Subcutaneous abdominal adipose tissue (tissue), 5 donors: Measurements from ENCODE around the gene DCST1.
"Not testable (repeated sequence)": the region's sequence is repeated elsewhere in the genome, so short reads cannot be mapped to it uniquely, and the experiment has no call there.

Experiments used
- H3K27ac ChIP-seq: one replicate; pipeline ENCODE4 v1.7.0; 2013; ENCODE audit warnings: low read depth, mild to moderate bottlenecking, inconsistent platforms, low read length, moderate library complexity
- H3K27me3 ChIP-seq, 5 donors: one replicate each; pipeline ENCODE4 v1.7.0; 2013; ENCODE audit warnings: low read length in 5 of 5, inconsistent platforms in 1 of 5; ENCODE audit not compliant: control insufficient read depth in 5 of 5, insufficient read depth in 4 of 5
- H3K36me3 ChIP-seq, 5 donors: one replicate each; pipeline ENCODE4 v1.7.0; 2013; ENCODE audit warnings: low read length in 5 of 5; ENCODE audit not compliant: control insufficient read depth in 5 of 5, insufficient read depth in 5 of 5
- H3K4me1 ChIP-seq, 5 donors: one replicate each; pipeline ENCODE4 v1.7.0; 2013; ENCODE audit warnings: low read length in 5 of 5, mild to moderate bottlenecking in 3 of 5, moderate library complexity in 1 of 5; ENCODE audit not compliant: control insufficient read depth in 5 of 5, insufficient read depth in 5 of 5
- H3K4me3 ChIP-seq, 5 donors: one replicate each; pipeline ENCODE4 v1.7.0; 2013; ENCODE audit warnings: low read length in 5 of 5, low read depth in 1 of 5
- H3K9ac ChIP-seq, 5 donors: one replicate each; pipeline ENCODE4 v1.7.0; 2013; ENCODE audit warnings: low read length in 5 of 5, mild to moderate bottlenecking in 4 of 5, moderate library complexity in 3 of 5
- H3K9me3 ChIP-seq, 5 donors: one replicate each; pipeline ENCODE4 v1.7.0; 2013; ENCODE audit warnings: low read length in 5 of 5; ENCODE audit not compliant: control insufficient read depth in 5 of 5
- donor health status: healthy.
- donor health status: healthy.
- donor health status: healthy.
- donor health status: healthy.
- donor health status: healthy.

Gene DCST1, protein sequence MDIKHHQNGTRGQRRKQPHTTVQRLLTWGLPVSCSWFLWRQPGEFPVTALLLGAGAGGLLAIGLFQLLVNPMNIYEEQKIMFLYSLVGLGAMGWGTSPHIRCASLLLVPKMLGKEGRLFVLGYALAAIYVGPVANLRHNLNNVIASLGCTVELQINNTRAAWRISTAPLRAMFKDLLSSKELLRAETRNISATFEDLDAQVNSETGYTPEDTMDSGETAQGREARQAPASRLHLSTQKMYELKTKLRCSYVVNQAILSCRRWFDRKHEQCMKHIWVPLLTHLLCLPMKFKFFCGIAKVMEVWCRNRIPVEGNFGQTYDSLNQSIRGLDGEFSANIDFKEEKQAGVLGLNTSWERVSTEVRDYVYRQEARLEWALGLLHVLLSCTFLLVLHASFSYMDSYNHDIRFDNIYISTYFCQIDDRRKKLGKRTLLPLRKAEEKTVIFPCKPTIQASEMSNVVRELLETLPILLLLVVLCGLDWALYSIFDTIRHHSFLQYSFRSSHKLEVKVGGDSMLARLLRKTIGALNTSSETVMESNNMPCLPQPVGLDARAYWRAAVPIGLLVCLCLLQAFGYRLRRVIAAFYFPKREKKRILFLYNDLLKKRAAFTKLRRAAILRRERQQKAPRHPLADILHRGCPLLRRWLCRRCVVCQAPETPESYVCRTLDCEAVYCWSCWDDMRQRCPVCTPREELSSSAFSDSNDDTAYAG

DNA sequence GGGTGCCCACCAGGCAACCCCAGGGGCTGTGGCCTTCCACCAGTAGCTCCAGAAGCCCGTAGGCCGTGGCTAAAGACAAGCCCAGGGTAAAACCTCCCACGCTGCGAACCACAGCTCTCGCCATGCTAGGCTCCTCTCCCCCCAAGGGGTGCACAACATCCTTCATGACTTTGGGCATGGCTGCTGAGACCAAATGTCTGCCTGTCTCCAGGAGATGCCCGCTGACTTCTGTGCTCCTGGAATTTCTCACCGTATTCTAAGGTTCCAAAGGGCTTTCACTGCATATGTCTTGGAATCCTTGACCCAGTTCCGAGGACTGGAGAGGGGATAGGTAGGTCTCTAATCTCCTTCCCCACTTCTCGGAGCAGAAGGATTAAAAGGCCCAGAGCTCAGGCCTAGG lies at the start of gene DCST1, which contains the start of gene DCST2:
TSS of gene DCST1 (plus strand) at position 301 of the 400 bp plus-strand sequence. CDS start 213 bp downstream, outside the sequence.
TSS of gene DCST2 (minus strand) at position 258 of the 400 bp plus-strand sequence. CDS start at position 178, 80 bp downstream.
- H3K4me1 ChIP-seq, result peaks cover 0 to 17% (median 11%) of the 10 kb centered on the region in 5 donors
- no peak within 1 kb of the TSS for H3K27ac ChIP-seq
- no peaks in the 10 kb centered on the region for H3K36me3 ChIP-seq
- H3K9me3 ChIP-seq, result no peaks in the 10 kb centered on the region
- no peaks in the 10 kb centered on the region for H3K27me3 ChIP-seq
- H3K9ac ChIP-seq, result no peak within 1 kb of the TSS
- no peak within 1 kb of the TSS for H3K4me3 ChIP-seq

DNA sequence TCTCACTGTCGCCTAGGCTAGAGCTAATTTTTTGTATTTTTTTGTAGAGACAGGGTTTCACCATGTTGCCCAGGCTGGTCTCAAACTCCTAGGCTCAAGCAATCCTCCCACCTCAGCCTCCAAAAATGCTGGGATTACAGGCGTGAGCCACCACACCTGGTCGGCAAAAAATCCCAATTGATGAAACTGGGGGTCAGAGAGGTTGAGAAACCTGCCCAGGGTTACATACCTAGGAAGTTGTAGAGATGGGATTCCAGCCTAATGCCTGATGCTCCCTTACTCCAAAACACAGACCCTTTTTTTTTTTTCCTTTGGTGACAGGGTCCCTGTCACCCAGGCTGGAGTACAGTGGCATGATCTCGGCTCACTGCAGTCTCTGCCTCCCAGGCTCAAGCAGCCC lies 46.9 kb upstream of the DCST1 start:
- Histone ChIP-seq H3K4me1 (peaks cover 2 to 59% (median 43%) of the 10 kb centered on the region in 5 donors), H3K27ac (peak overlapping the region; percentile 80), H3K36me3 (peaks cover 0 to 37% (median 33%) of the 10 kb centered on the region in 5 donors)

DNA sequence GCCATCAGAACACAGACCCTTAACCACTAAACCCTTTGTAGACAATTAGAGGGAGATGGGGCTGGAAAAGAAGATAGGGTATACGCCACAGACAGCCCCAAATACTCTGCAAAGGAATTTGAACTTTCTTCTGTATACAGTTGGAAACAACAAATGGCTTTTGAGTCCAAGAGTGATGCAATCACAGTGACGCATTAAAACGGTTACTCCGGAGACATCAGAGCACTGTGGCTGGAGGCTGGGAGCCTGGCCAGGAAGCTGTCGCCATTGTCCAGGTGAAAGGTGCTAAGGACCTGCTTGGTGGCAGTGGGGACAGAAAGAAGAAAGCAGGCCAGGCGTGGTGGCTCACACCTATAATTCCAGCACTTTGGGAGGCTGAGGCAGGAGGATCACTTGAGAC lies 46.3 kb upstream of the DCST1 start:
- peaks cover 0 to 38% (median 33%) of the 10 kb centered on the region in 5 donors for H3K36me3 ChIP-seq
- no peak overlapping the region for H3K4me3 ChIP-seq
- peak overlapping the region in 3 of 5 donors; percentile 11 to 35 (median 30) for H3K9ac ChIP-seq
- no peaks in the 10 kb centered on the region for H3K9me3 ChIP-seq
- peaks cover 2 to 58% (median 42%) of the 10 kb centered on the region in 5 donors for H3K4me1 ChIP-seq
- H3K27ac ChIP-seq, result peak overlapping the region; percentile 80
- no peaks in the 10 kb centered on the region for H3K27me3 ChIP-seq

More for the DNA sequence above, 46.9 kb upstream of the DCST1 start:
- H3K4me3 ChIP-seq, H3K9me3 ChIP-seq, H3K27me3 ChIP-seq: not testable (repeated sequence)
- H3K9ac ChIP-seq, result peak overlapping the region in 2 of 5 donors; percentile 30 to 35

DNA sequence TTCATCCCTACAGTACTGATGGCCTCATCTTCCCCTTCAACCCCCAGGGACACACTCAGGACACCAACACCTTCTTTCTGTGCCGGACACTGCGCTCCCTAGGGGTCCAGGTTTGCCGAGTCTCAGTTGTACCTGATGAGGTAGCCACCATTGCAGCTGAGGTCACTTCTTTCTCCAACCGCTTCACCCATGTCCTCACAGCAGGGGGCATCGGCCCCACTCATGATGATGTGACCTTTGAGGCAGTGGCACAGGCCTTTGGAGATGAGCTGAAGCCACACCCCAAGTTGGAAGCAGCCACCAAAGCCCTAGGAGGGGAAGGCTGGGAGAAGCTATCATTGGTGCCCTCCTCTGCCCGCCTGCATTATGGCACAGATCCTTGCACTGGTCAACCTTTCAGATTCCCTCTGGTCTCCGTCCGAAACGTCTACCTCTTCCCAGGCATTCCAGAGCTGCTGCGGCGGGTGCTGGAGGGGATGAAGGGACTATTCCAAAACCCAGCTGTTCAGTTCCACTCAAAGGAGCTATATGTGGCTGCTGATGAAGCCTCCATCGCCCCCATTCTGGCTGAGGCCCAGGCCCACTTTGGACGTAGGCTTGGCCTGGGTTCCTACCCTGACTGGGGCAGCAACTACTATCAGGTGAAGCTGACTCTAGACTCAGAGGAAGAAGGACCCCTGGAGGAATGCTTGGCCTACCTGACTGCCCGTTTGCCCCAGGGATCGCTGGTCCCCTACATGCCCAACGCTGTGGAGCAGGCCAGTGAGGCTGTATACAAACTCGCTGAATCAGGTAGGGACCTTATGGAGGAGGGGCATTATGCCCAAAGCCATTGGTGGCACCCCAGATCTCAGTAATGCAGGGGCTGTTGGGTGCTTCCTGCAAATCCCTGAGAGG lies 45.3 kb upstream of the DCST1 start:
- Histone ChIP-seq H3K36me3 (peaks cover 0 to 47% (median 33%) of the 10 kb centered on the region in 5 donors), H3K27me3 (no peaks in the 10 kb centered on the region), H3K9ac (no peak overlapping the region), H3K4me1 (peaks cover 2 to 59% (median 36%) of the 10 kb centered on the region in 5 donors), H3K4me3 (no peak overlapping the region), H3K27ac (peak overlapping the region; percentile 80), H3K9me3 (no peaks in the 10 kb centered on the region)

DNA sequence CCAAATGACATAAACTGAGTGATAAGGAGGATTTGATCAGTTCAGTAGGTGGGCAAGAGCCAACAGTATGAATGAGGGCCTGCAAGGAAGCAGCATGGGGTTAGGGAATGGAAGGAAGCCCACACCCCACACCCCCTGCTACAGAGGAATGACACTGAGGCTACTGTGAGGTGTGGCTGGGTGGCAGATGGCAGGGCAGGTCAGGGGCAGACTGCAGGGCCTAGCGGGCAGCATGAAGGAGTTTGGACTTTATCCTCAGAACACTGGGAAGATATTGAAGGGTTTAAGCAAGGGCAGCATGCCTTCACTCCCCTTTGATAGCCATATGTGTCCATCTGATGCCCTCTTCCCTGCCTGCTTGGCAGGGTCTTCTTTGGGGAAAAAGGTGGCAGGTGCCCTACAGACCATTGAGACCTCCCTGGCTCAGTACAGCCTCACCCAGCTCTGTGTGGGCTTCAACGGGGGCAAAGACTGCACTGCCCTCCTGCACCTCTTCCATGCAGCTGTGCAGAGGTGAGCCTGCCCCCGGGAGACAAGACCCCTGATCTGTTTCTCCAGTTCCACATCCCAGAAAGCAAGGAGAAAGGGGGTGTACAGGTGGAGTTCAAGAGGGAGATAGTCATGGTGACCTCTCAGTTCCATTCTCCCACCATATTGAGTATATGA lies 44.3 kb upstream of the DCST1 start:
- H3K9ac ChIP-seq, result no peak overlapping the region
- no peaks in the 10 kb centered on the region for H3K27me3 ChIP-seq
- no peak overlapping the region for H3K4me3 ChIP-seq
- H3K9me3 ChIP-seq, result no peaks in the 10 kb centered on the region
- H3K27ac ChIP-seq, result peak overlapping the region; percentile 80
- H3K4me1 ChIP-seq, result peaks cover 0 to 49% (median 26%) of the 10 kb centered on the region in 5 donors
- H3K36me3 ChIP-seq, result peaks cover 0 to 47% (median 33%) of the 10 kb centered on the region in 5 donors

DNA sequence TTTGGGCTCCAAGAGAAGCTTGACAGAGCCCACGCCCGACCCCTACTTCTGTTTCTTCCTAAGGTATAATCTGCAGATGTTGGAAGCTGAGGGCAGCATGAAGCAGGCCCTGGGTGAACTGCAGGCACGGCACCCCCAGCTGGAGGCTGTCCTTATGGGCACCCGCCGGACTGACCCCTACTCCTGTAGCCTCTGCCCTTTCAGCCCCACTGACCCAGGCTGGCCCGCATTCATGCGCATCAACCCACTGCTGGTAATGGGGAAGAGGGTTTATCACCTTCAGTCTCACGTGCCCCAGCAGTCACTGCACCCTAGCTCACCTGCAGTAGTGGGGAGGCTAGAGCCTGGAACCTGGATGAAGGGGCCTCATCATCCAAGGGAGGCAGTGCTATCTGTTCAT lies 43.3 kb upstream of the DCST1 start:
- Histone ChIP-seq H3K27ac (no peak overlapping the region), H3K4me3 (no peak overlapping the region), H3K9ac (no peak overlapping the region), H3K27me3 (no peaks in the 10 kb centered on the region), H3K36me3 (peaks cover 0 to 47% (median 33%) of the 10 kb centered on the region in 5 donors), H3K4me1 (peaks cover 0 to 41% (median 19%) of the 10 kb centered on the region in 5 donors), H3K9me3 (no peaks in the 10 kb centered on the region)

DNA sequence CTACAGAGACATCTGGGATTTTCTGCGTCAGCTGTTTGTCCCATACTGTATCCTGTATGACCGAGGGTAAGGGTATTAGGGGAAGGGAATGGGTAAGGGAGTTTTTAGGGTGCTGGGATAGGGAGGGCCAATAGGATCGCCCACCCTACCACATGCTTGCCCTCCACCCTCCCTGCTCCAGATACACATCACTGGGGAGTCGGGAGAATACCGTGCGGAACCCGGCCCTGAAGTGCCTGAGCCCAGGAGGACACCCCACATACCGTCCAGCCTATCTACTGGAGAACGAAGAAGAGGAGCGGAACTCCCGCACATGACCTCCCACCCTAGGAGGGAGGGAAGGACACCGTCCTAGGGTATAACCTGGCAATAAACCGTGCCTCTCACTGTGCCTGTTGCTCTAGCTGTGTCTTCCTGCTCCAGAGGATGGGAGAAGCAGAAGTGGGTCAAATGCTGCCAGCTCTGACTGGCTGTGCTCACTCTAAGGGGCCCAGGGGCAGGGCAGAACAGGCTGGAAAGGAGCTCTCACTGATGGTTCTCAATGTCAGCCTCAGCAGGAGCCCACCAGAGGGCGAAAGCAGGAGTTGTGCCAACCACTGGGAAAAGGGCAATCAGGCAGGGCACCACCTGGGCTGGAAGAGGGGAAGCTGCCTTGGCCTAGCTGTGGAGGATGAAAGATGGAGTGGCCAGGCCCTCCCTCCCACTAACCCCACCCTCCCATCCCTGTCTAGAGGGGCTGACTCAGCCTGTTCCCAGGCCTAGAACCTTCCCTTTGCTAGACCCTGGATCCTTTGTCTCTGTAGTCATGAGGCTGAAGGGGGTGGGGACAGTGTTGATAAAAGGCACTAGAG lies 40.7 kb upstream of the DCST1 start:
- Histone ChIP-seq H3K4me1 (peaks cover 0 to 31% (median 12%) of the 10 kb centered on the region in 5 donors), H3K4me3 (no peak overlapping the region), H3K27ac (peak overlapping the region; percentile 57), H3K27me3 (no peaks in the 10 kb centered on the region), H3K9ac (no peak overlapping the region), H3K36me3 (peaks cover 0 to 38% (median 29%) of the 10 kb centered on the region in 5 donors), H3K9me3 (no peaks in the 10 kb centered on the region)

DNA sequence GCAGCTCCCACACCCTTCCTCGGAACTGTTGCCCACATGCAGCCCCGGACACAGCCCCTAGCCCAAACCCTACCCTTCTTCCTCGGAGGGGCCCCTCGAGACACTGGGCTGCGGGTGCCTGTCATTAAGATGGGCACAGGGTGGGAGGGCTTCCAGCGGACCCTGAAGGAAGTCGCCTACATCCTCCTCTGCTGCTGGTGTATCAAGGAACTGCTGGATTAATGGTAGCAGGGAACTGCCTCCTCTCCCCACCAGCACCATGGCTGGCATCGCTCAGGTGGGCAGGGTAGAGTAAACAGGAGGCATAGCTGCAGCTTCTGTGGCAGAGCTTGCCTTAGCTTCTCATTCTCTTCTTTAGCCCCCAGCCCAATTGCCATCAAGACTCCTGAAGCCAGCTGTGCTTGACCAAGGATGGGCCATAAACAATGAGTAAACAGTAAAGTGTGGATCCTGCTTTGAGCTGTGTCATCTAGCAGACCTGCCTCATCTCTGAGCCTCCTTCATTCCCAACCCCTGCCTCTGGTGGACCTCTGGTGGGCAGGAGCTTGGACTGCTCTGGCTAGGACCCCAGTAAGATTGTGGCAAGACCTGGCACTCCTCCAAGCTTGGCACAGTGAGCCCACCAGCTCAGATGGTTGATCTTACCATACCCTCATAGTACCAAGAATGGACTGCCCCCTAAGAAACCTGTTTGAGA lies 39.9 kb upstream of the DCST1 start, which contains the start of gene LENEP:
TSS of gene LENEP (plus strand) at position 15 of the 697 bp plus-strand sequence. CDS start at position 37, 22 bp downstream.
- H3K4me3 ChIP-seq, result no peak within 1 kb of the TSS
- no peaks in the 10 kb centered on the region for H3K27me3 ChIP-seq
- peak within 1 kb of the TSS; percentile 78 for H3K27ac ChIP-seq
- no peaks in the 10 kb centered on the region for H3K9me3 ChIP-seq
- H3K36me3 ChIP-seq, result peaks cover 0 to 30% (median 21%) of the 10 kb centered on the region in 5 donors
- peak within 1 kb of the TSS in 2 of 5 donors; percentile 25 to 33 for H3K9ac ChIP-seq
- H3K4me1 ChIP-seq, result peaks cover 0 to 29% (median 11%) of the 10 kb centered on the region in 5 donors
